Uterus (tissue), 2 donors: ENCODE data around the gene RAPGEF6.

Experiments used
- POLR2A ChIP-seq, 2 donors: fragments of 450-650 bp; IDR thresholded peaks; one replicate each; pipeline ENCODE4 v1.6.1; 2016; ENCODE audit warnings: antibody characterized with exemption in 2 of 2, mild to moderate bottlenecking in 1 of 2, moderate library complexity in 1 of 2
- TF ChIP-seq, protein P1 (sequence below), 4 experiments: fragments of 200-600 bp in 2 of 4; fragments of 450-650 bp in 2 of 4; sonication (generic) in 2 of 4; IDR thresholded peaks; one replicate each; pipeline ENCODE4 v1.5.1; 2016 to 2019; ENCODE audit warnings: antibody characterized with exemption in 4 of 4, mild to moderate bottlenecking in 2 of 4, moderate library complexity in 1 of 4

DNA sequence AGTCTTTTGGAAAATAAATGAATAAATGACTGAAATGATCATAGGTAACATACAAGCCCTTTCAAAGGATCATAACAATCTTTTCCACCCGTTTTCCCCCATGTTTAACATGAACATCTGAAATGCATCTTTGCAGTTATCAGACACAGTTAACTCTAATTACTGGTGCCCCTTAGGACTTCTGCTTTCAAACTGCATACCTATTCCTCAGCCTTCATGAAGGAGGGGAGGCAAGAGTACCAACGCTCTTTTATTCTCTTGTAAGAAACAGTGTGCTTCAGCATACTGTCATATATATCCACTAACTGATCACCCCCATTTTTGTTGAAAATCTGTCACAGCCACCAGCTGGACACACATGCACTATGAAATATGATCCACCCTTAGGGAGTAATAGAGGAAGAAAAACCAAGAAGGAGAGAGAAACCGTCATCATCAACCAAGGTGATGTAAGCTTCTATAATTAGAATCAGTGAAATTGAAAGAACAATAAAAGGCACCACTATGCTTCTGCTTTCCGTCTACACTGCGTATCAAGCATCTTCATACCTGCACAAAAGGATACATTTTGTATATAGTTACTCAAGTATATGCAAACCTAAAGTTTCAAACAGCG is 98.7 kb downstream of the RAPGEF6 start:
- TF ChIP-seq, protein P1, sequence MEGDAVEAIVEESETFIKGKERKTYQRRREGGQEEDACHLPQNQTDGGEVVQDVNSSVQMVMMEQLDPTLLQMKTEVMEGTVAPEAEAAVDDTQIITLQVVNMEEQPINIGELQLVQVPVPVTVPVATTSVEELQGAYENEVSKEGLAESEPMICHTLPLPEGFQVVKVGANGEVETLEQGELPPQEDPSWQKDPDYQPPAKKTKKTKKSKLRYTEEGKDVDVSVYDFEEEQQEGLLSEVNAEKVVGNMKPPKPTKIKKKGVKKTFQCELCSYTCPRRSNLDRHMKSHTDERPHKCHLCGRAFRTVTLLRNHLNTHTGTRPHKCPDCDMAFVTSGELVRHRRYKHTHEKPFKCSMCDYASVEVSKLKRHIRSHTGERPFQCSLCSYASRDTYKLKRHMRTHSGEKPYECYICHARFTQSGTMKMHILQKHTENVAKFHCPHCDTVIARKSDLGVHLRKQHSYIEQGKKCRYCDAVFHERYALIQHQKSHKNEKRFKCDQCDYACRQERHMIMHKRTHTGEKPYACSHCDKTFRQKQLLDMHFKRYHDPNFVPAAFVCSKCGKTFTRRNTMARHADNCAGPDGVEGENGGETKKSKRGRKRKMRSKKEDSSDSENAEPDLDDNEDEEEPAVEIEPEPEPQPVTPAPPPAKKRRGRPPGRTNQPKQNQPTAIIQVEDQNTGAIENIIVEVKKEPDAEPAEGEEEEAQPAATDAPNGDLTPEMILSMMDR (IDR thresholded peaks at IDR 0.05) = no peak
- TF ChIP-seq POLR2A (IDR thresholded peaks at IDR 0.05) = no peak
